Cardiac muscle cell (in vitro differentiated cells and primary cell): ENCODE measurements around the gene FLRT1. TPM values are rescaled to one million over a fixed set of nuclear protein-coding genes. Genes with fewer than 3 reads are reported as not detected.

Source experiments
- DNase-seq, 2 donors: peaks; one replicate each; pipeline versions ENCODE4 v3.0.0 to v3.0.0-alpha.2; 2010 to 2017; ENCODE audit warnings: low read depth in 1 of 2, low spot score in 1 of 2
- H3K27ac ChIP-seq: fragments of 200-600 bp; sonication (generic); 2 replicates; pipeline ENCODE4 v1.5.1; 2016
- H3K27me3 ChIP-seq: fragments of 200-600 bp; sonication (generic); 2 replicates; pipeline ENCODE4 v1.6.0; 2016; ENCODE audit warnings: control low read depth
- H3K36me3 ChIP-seq: fragments of 200-600 bp; sonication (generic); 2 replicates; pipeline ENCODE4 v1.5.1; 2016; ENCODE audit warnings: control low read depth
- H3K4me1 ChIP-seq: fragments of 200-600 bp; sonication (generic); 2 replicates; pipeline ENCODE4 v1.8.1; 2017; ENCODE audit warnings: low read depth, mild to moderate bottlenecking, mixed run types
- H3K4me3 ChIP-seq: fragments of 200-600 bp; sonication (generic); 2 replicates; pipeline ENCODE4 v1.5.1; 2016; ENCODE audit warnings: mild to moderate bottlenecking
- H3K9me3 ChIP-seq: fragments of 200-600 bp; sonication (generic); 2 replicates; pipeline ENCODE4 v1.5.1; 2017; ENCODE audit warnings: low read depth, mild to moderate bottlenecking, control low read depth
- CTCF ChIP-seq: IDR thresholded peaks from 2 replicates; pipeline ENCODE4 v1.5.1; 2012; ENCODE audit warnings: low read depth, mild to moderate bottlenecking, low read length
- polyA plus RNA-seq: library from polyadenylated mRNA; unstranded; fragments of >200 nt; fragmentation: Nextera tagmentation; extraction: Ambion mirVana; gene quantifications from 2 replicates; pipeline ENCODE4 v1.2.1, GENCODE V29; 2016
- total RNA-seq: library from RNA; depleted of rRNA; stranded (reverse); fragments of >200 nt; gene quantifications from 2 replicates; pipeline ENCODE4 v1.2.3, GENCODE V29; 2016

Gene FLRT1
- total and polyA plus RNA-seq, 2 experiments from 2014 or later, result 0.69 to 2.9 TPM

- H3K4me1 ChIP-seq, result no peaks in the 10 kb centered on the region
- DNase-seq, result no peak
- TF ChIP-seq CTCF, result no peak
- no peak overlapping the region for H3K27ac ChIP-seq
- H3K27me3 ChIP-seq, result no peaks in the 10 kb centered on the region
- no peaks in the 10 kb centered on the region for H3K36me3 ChIP-seq
- H3K4me3 ChIP-seq, result no peak overlapping the region
- H3K9me3 ChIP-seq, result no peaks in the 10 kb centered on the region
Observed at GRCh38 chr11:64083398-64084080, 47.8 kb downstream of the FLRT1 start.

GRCh38 chr11:64084146-64084950, 48.6 kb downstream of the FLRT1 start:
- no peak for TF ChIP-seq CTCF
- no peaks in the 10 kb centered on the region for H3K4me1 ChIP-seq

GRCh38 chr11:64084951-64085710, 49.4 kb downstream of the FLRT1 start:
- no peak for TF ChIP-seq CTCF
- Histone ChIP-seq H3K4me3 (no peak overlapping the region), H3K27me3 (no peaks in the 10 kb centered on the region), H3K4me1 (no peaks in the 10 kb centered on the region), H3K9me3 (no peaks in the 10 kb centered on the region), H3K27ac (no peak overlapping the region), H3K36me3 (no peaks in the 10 kb centered on the region)
- DNase-seq, result no peak

More at GRCh38 chr11:64084146-64084950, 48.6 kb downstream of the FLRT1 start:
- Histone ChIP-seq H3K4me3 (no peak overlapping the region), H3K27me3 (no peaks in the 10 kb centered on the region), H3K9me3 (no peaks in the 10 kb centered on the region), H3K36me3 (no peaks in the 10 kb centered on the region), H3K27ac (no peak overlapping the region)
- DNase-seq, result no peak

Other genes with a start within 250 kb of the FLRT1 start
- 44.5 and 45.2 TPM in 2 replicates for gene SPINDOC, start 222.5 kb upstream of the FLRT1 start, total RNA-seq
- 8.2 and 9.0 TPM in 2 replicates for gene SPINDOC, start 222.5 kb upstream of the FLRT1 start, polyA plus RNA-seq
- 31.0 and 31.4 TPM in 2 replicates for gene MARK2, start 196.8 kb upstream of the FLRT1 start, total RNA-seq
- gene MARK2, start 196.8 kb upstream of the FLRT1 start, polyA plus RNA-seq, result 37.2 and 38.1 TPM in 2 replicates
- 73.5 and 74.2 TPM in 2 replicates for gene RCOR2, start 118.8 kb upstream of the FLRT1 start, total RNA-seq
- 34.7 and 41.0 TPM in 2 replicates for gene RCOR2, start 118.8 kb upstream of the FLRT1 start, polyA plus RNA-seq
- 56.7 and 82.7 TPM in 2 replicates for gene NAA40, start 96.9 kb upstream of the FLRT1 start, total RNA-seq
- gene NAA40, start 96.9 kb upstream of the FLRT1 start, polyA plus RNA-seq, result 59.1 and 60.9 TPM in 2 replicates
- gene COX8A, start 61.3 kb upstream of the FLRT1 start, total RNA-seq, result 712 and 1,446 TPM in 2 replicates
- 789 and 1,014 TPM in 2 replicates for gene COX8A, start 61.3 kb upstream of the FLRT1 start, polyA plus RNA-seq
- gene OTUB1, start 49.5 kb upstream of the FLRT1 start, total RNA-seq, result 119 and 183 TPM in 2 replicates
- 226 and 269 TPM in 2 replicates for gene OTUB1, start 49.5 kb upstream of the FLRT1 start, polyA plus RNA-seq
- gene MACROD1, start 130.2 kb downstream of the FLRT1 start, total RNA-seq, result 116 and 156 TPM in 2 replicates
- 134 and 198 TPM in 2 replicates for gene MACROD1, start 130.2 kb downstream of the FLRT1 start, polyA plus RNA-seq
- 231 and 244 TPM in 2 replicates for gene STIP1, start 150.2 kb downstream of the FLRT1 start, total RNA-seq
- 229 and 240 TPM in 2 replicates for gene STIP1, start 150.2 kb downstream of the FLRT1 start, polyA plus RNA-seq
- 0.11 and 1.8 TPM in 2 replicates for gene FERMT3, start 170.8 kb downstream of the FLRT1 start, total RNA-seq
- gene FERMT3, start 170.8 kb downstream of the FLRT1 start, polyA plus RNA-seq, result 1.1 and 2.1 TPM in 2 replicates
- gene TRPT1, start 190.3 kb downstream of the FLRT1 start, total RNA-seq, result 117 and 131 TPM in 2 replicates
- 137 and 161 TPM in 2 replicates for gene TRPT1, start 190.3 kb downstream of the FLRT1 start, polyA plus RNA-seq
- gene NUDT22, start 190.3 kb downstream of the FLRT1 start, total RNA-seq, result 76.0 and 98.8 TPM in 2 replicates
- gene NUDT22, start 190.3 kb downstream of the FLRT1 start, polyA plus RNA-seq, result 88.3 and 90.6 TPM in 2 replicates
- gene DNAJC4, start 194.6 kb downstream of the FLRT1 start, total RNA-seq, result 75.5 and 79.9 TPM in 2 replicates
- 126 and 132 TPM in 2 replicates for gene DNAJC4, start 194.6 kb downstream of the FLRT1 start, polyA plus RNA-seq
- 162 and 206 TPM in 2 replicates for gene VEGFB, start 198.7 kb downstream of the FLRT1 start, total RNA-seq
- gene VEGFB, start 198.7 kb downstream of the FLRT1 start, polyA plus RNA-seq, result 178 and 199 TPM in 2 replicates
- gene FKBP2, start 205.2 kb downstream of the FLRT1 start, total RNA-seq, result 102 and 177 TPM in 2 replicates
- gene FKBP2, start 205.2 kb downstream of the FLRT1 start, polyA plus RNA-seq, result 191 and 321 TPM in 2 replicates
- gene PPP1R14B, start 211.0 kb downstream of the FLRT1 start, total RNA-seq, result 220 and 240 TPM in 2 replicates
- 238 and 288 TPM in 2 replicates for gene PPP1R14B, start 211.0 kb downstream of the FLRT1 start, polyA plus RNA-seq
- gene PLCB3, start 215.6 kb downstream of the FLRT1 start, total RNA-seq, result 20.3 and 24.7 TPM in 2 replicates
- gene PLCB3, start 215.6 kb downstream of the FLRT1 start, polyA plus RNA-seq, result 10.6 and 11.0 TPM in 2 replicates
- 155 and 200 TPM in 2 replicates for gene BAD, start 248.7 kb downstream of the FLRT1 start, total RNA-seq
- gene BAD, start 248.7 kb downstream of the FLRT1 start, polyA plus RNA-seq, result 168 and 195 TPM in 2 replicates
- 37.7 and 41.4 TPM in 2 replicates for gene GPR137, start 249.9 kb downstream of the FLRT1 start, total RNA-seq
- 67.8 and 82.6 TPM in 2 replicates for gene GPR137, start 249.9 kb downstream of the FLRT1 start, polyA plus RNA-seq